Esophagus squamous epithelium (tissue), 4 donors: ENCODE results near the gene RHOH.

ENCODE experiments used
- CTCF ChIP-seq, 6 experiments: fragments of 450-650 bp in 4 of 6; fragments of 200-600 bp in 2 of 6; sonication (generic) in 2 of 6; IDR thresholded peaks; one replicate each; pipeline ENCODE4 v1.5.1; 2016 to 2019; ENCODE audit warnings: antibody characterized with exemption in 6 of 6, mild to moderate bottlenecking in 4 of 6, moderate library complexity in 4 of 6
- POLR2A ChIP-seq, 4 donors: fragments of 450-650 bp; IDR thresholded peaks; one replicate each; pipeline ENCODE4 v1.6.1; 2017; ENCODE audit warnings: antibody characterized with exemption in 4 of 4, mild to moderate bottlenecking in 4 of 4, moderate library complexity in 3 of 4

- TF ChIP-seq CTCF (IDR thresholded peaks at IDR 0.05) (no peak), POLR2A (IDR thresholded peaks at IDR 0.05) (no peak)
Observed at GRCh38 chr4:40157436-40157835, 39.4 kb upstream of the RHOH start.
